Thoracic aorta (tissue), 2 donors: ENCODE data around the gene RNF223. TPM values are rescaled to one million over a fixed set of nuclear protein-coding genes. Genes with fewer than 3 reads are reported as not detected.
A peak's percentile ranks its signal among the peaks of the same experiment; 100 is the strongest.
"Not testable (repeated sequence)": the region's sequence is repeated elsewhere in the genome, so short reads cannot be mapped to it uniquely, and the experiment has no call there.

Experiments
- ATAC-seq: fragments of 150-250 bp; one replicate; pipeline ENCODE4 v1.8.0; 2017; ENCODE audit warnings: low read depth; ENCODE audit not compliant: insufficient number of reproducible peaks, low FRiP score
- DNase-seq: peaks from one replicate; pipeline ENCODE4 v3.0.0-alpha.2; 2020; ENCODE audit warnings: low spot score
- H3K27ac ChIP-seq, 2 donors: fragments of 200-600 bp; sonication (generic); 1 replicate in 1 of 2; 2 replicates in 1 of 2; pipeline ENCODE4 v1.5.1; 2016; ENCODE audit warnings: mild to moderate bottlenecking in 2 of 2, moderate library complexity in 2 of 2
- H3K27me3 ChIP-seq: fragments of 200-600 bp; sonication (generic); replicated peaks from 2 replicates; pipeline ENCODE4 v1.6.0; 2016; ENCODE audit warnings: mild to moderate bottlenecking; ENCODE audit not compliant: insufficient read depth
- H3K36me3 ChIP-seq: fragments of 200-600 bp; sonication (generic); one replicate; pipeline ENCODE4 v1.5.1; 2016
- H3K4me1 ChIP-seq, 2 donors: fragments of 200-600 bp; sonication (generic); 1 replicate in 1 of 2; 2 replicates in 1 of 2; pipeline versions ENCODE4 v1.5.1 to v1.6.0; 2016; ENCODE audit warnings: low read depth in 2 of 2, mild to moderate bottlenecking in 1 of 2; ENCODE audit not compliant: control insufficient read depth in 1 of 2
- H3K4me3 ChIP-seq: fragments of 200-600 bp; sonication (generic); 2 replicates; pipeline ENCODE4 v1.5.1; 2016; ENCODE audit warnings: mild to moderate bottlenecking
- H3K9me3 ChIP-seq: fragments of 200-600 bp; sonication (generic); 2 replicates; pipeline ENCODE4 v1.5.1; 2016
- total RNA-seq, 2 donors: library from RNA; depleted of rRNA; stranded (reverse); fragments of >200 nt; gene quantifications; one replicate each; pipeline versions ENCODE4 v1.1.0 to v1.2.3, GENCODE V29; 2016
- TF ChIP-seq, protein P1 (sequence below): fragments of 200-600 bp; sonication (generic); IDR thresholded peaks from one replicate; pipeline ENCODE4 v1.5.1; 2019; ENCODE audit warnings: antibody characterized with exemption

RNF223 gene
- total RNA-seq, 2 donors from 2014 or later = 0.71 TPM; not detected in 1

- no peaks in the 10 kb centered on the region for H3K9me3 ChIP-seq
- ATAC-seq (no peak), DNase-seq (peak; percentile 38)
- H3K36me3 ChIP-seq = no peaks in the 10 kb centered on the region
- no peak overlapping the region for H3K27ac ChIP-seq
- TF ChIP-seq, protein P1, sequence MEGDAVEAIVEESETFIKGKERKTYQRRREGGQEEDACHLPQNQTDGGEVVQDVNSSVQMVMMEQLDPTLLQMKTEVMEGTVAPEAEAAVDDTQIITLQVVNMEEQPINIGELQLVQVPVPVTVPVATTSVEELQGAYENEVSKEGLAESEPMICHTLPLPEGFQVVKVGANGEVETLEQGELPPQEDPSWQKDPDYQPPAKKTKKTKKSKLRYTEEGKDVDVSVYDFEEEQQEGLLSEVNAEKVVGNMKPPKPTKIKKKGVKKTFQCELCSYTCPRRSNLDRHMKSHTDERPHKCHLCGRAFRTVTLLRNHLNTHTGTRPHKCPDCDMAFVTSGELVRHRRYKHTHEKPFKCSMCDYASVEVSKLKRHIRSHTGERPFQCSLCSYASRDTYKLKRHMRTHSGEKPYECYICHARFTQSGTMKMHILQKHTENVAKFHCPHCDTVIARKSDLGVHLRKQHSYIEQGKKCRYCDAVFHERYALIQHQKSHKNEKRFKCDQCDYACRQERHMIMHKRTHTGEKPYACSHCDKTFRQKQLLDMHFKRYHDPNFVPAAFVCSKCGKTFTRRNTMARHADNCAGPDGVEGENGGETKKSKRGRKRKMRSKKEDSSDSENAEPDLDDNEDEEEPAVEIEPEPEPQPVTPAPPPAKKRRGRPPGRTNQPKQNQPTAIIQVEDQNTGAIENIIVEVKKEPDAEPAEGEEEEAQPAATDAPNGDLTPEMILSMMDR = no peak
- H3K4me1 ChIP-seq = peaks cover 9 to 22% of the 10 kb centered on the region in 2 donors
- H3K27me3 ChIP-seq = peaks cover 20% of the 10 kb centered on the region
- peak overlapping the region; percentile 78 for H3K4me3 ChIP-seq
Observed at GRCh38 chr1:1059494-1060280, 14.4 kb downstream of the RNF223 start.

- Histone ChIP-seq H3K36me3 (no peaks in the 10 kb centered on the region), H3K27me3 (peaks cover 20% of the 10 kb centered on the region), H3K4me1 (peaks cover 9 to 19% of the 10 kb centered on the region in 2 donors), H3K4me3 (peak overlapping the region; percentile 78), H3K9me3 (no peaks in the 10 kb centered on the region), H3K27ac (no peak overlapping the region)
- TF ChIP-seq, protein P1 = peak; percentile 18
- DNase-seq (no peak), ATAC-seq (no peak)
Observed at GRCh38 chr1:1058921-1059493, 15.1 kb downstream of the RNF223 start.

DNA sequence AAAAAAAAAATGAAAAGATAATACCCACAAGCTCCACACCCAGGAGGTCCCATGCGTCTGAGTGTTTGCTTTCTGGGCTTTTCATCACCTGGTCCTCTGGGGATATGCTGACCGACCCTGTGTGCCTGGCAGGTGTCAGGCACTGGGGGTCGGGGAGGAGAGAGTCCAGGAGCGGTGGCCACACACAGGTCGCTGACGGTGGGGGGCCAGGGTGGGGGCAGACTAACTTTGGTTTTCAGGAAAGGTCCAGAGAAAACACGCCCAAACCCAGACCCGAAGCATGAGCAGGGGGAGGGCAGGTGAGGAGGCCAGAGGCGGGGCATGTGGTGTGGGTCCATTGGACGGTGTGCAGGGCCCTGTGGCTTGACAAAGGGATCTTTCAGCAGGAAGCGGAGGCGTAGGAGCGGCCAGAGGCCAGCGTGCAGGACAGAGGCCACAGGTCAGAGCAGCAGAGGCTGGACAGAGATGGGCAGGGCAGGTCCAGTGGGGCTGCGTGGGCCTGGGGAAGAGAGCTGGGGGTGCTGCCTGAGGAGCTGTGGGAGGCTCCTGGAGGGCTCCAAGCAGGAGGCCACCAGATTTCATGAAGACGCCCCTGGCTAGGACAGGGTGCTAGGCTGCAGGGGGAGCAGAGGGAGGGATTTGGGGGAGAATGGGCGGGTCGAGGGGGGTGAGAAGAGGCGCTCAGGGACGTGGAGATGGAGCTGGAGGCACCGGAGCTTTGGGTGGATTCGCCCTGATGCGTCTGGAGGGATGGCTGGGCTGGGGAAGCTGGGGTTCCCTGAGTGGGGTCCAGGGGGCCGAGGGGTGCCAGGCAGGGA, 15.8 kb downstream of the RNF223 start:
- Histone ChIP-seq H3K27ac (no peak overlapping the region), H3K36me3 (peaks cover 3% of the 10 kb centered on the region), H3K4me1 (peaks cover 9 to 17% of the 10 kb centered on the region in 2 donors), H3K27me3 (peaks cover 20% of the 10 kb centered on the region), H3K4me3 (peak overlapping the region; percentile 78), H3K9me3 (no peaks in the 10 kb centered on the region)
- ATAC-seq = no peak
- DNase-seq = no peak
- TF ChIP-seq, protein P1 = no peak

DNA sequence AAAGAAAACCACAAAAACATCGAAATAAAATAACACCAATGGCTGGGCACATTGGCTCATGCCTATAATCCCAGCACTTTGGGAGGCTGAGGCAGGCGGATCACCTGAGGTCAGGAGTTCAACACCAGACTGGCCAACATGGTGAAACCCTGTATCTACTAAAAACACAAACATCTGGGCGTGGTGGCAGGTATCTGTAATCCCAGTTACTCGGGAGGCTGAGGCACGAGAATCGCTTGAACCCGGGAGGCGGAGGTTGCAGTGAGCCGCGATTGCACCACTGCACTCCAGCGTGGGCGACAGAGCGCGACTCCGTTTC, 16.4 kb downstream of the RNF223 start:
- ATAC-seq, H3K4me3 ChIP-seq: not testable (repeated sequence)

DNA sequence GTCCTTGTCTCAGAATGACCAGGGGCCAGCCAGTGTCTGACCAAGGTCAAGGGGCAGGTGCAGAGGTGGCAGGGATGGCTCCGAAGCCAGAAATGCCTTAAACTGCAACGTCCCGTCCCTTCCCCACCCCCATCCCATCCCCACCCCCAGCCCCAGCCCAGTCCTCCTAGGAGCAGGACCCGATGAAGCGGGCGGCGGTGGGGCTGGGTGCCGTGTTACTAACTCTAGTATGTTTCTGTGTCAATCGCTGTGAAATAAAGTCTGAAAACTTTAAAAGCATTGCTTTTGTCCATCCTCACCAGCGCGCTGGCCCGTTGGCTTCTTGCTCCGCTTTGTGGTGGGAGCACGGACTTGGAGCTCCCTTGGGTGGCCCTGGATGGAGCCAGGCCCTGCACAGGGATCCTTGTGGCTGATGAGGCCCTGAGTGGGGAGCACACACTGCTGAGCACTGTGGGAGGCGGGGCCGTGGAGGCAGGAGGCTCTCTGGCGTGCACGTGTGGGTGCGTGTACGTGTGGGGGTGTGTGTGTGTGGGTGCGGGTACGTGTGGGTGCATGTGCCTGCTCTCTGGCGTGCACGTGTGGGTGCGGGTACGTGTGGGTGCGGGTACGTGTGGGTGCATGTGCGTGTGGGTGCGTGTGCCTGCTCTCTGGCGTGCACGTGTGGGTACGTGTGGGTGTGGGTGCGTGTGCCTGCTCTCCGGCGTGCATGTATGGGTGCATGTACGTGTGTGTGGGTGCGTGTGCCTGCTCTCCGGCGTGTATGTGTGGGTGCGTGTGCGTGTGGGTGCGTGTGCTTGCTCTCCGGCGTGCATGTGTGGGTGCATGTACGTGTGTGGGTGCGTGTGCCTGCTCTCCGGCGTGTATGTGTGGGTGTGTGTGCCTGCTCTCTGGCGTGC, 18.0 kb downstream of the RNF223 start:
- H3K36me3 ChIP-seq = peaks cover 3% of the 10 kb centered on the region

More for the DNA sequence above, 16.4 kb downstream of the RNF223 start:
- Histone ChIP-seq H3K4me1 (peaks cover 9 to 17% of the 10 kb centered on the region in 2 donors), H3K27me3 (peaks cover 16% of the 10 kb centered on the region)
- not testable (repeated sequence) for H3K27ac ChIP-seq, H3K36me3 ChIP-seq, DNase-seq, H3K9me3 ChIP-seq

More for the DNA sequence above, 18.0 kb downstream of the RNF223 start:
- TF ChIP-seq, protein P1 = no peak
- H3K4me1 ChIP-seq = peaks cover 9 to 17% of the 10 kb centered on the region in 2 donors
- no peak for DNase-seq
- H3K27me3 ChIP-seq = peaks cover 14% of the 10 kb centered on the region
- no peaks in the 10 kb centered on the region for H3K9me3 ChIP-seq
- ATAC-seq = no peak
- H3K27ac ChIP-seq = no peak overlapping the region
- no peak overlapping the region for H3K4me3 ChIP-seq
